Endothelial cell of umbilical vein (primary cell): ENCODE data around the gene AFF4.
"Not testable (repeated sequence)": the region's sequence is repeated elsewhere in the genome, so short reads cannot be mapped to it uniquely, and the experiment has no call there.

ENCODE experiments used
- EZH2 ChIP-seq: IDR thresholded peaks from 2 replicates; pipeline ENCODE4 v1.6.1; 2012; ENCODE audit warnings: borderline replicate concordance, low read depth, mild to moderate bottlenecking, moderate library complexity, low read length, inconsistent platforms; ENCODE audit not compliant: severe bottlenecking
- FOS ChIP-seq: IDR thresholded peaks from 2 replicates; pipeline ENCODE4 v1.6.1; 2011; ENCODE audit warnings: mild to moderate bottlenecking, low read length, moderate library complexity, borderline replicate concordance; ENCODE audit not compliant: insufficient read depth
- GATA2 ChIP-seq: IDR thresholded peaks from 2 replicates; pipeline ENCODE4 v1.7.0; 2011; ENCODE audit warnings: low read depth, mild to moderate bottlenecking, moderate library complexity, mixed read lengths, low read length; ENCODE audit not compliant: insufficient read length, insufficient read depth
- JUN ChIP-seq: IDR thresholded peaks from 2 replicates; pipeline ENCODE4 v1.6.1; 2011; ENCODE audit warnings: borderline replicate concordance, low read depth; ENCODE audit not compliant: insufficient read length, insufficient read depth
- MYC ChIP-seq: IDR thresholded peaks from one replicate; pipeline ENCODE4 v1.6.1; 2011; ENCODE audit warnings: mild to moderate bottlenecking, low read depth, low read length
- POLR2A ChIP-seq: IDR thresholded peaks from 2 replicates; pipeline ENCODE4 v1.6.1; 2012; ENCODE audit warnings: low read depth, mild to moderate bottlenecking, control low read depth, low read length
- POLR2AphosphoS5 ChIP-seq: IDR thresholded peaks from 2 replicates; pipeline ENCODE4 v1.6.1; 2012; ENCODE audit warnings: low read depth, mild to moderate bottlenecking, control low read depth, low read length, moderate library complexity; ENCODE audit not compliant: insufficient read depth
- TF ChIP-seq, protein P1 (sequence below), 2 donors: IDR thresholded peaks; 1 replicate in 1 of 2; 2 replicates in 1 of 2; pipeline ENCODE4 v1.5.1; 2011; ENCODE audit warnings: low read length in 2 of 2, mild to moderate bottlenecking in 2 of 2, moderate library complexity in 2 of 2, control low read depth in 1 of 2, inconsistent platforms in 1 of 2, low read depth in 1 of 2; ENCODE audit not compliant: insufficient read depth in 1 of 2; ENCODE audit errors: extremely low read depth in 1 of 2
- TF ChIP-seq, protein P2 (sequence below): IDR thresholded peaks from 2 replicates; pipeline ENCODE4 v1.6.1; 2011; ENCODE audit not compliant: insufficient read depth, insufficient read length

DNA sequence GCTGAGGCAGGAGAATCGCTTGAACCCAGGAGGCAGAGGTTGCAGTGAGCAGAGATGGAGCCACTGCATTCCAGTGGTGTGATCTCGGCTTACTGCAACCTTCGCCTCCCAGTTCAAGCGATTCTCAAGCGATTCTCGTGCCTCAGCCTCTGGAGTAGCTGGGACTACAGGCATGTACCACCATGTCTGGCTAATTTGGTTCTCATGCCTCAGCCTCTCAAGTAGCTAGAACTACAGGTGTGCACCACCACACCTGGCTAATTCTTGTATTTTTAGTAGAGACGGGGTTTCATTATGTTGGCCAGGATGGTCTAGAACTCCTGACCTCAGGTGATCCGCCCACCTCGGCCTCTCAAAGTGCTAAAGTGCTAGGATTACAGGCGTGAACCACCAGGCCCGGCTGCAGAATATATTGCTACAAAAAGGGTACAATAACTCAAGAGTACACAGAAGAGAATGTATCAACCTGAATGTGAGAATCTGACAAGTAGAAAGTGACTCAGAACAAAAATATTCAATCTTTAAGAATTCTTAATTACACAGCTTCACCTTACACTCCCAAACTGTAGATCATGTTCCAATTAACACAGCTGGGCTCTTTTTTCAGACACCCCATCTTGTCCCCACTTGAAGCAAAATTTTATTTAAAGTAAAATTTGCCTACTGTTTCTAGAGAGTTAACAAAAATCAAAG, 2.2 kb downstream of the AFF4 start:
- TF ChIP-seq, protein P1, sequence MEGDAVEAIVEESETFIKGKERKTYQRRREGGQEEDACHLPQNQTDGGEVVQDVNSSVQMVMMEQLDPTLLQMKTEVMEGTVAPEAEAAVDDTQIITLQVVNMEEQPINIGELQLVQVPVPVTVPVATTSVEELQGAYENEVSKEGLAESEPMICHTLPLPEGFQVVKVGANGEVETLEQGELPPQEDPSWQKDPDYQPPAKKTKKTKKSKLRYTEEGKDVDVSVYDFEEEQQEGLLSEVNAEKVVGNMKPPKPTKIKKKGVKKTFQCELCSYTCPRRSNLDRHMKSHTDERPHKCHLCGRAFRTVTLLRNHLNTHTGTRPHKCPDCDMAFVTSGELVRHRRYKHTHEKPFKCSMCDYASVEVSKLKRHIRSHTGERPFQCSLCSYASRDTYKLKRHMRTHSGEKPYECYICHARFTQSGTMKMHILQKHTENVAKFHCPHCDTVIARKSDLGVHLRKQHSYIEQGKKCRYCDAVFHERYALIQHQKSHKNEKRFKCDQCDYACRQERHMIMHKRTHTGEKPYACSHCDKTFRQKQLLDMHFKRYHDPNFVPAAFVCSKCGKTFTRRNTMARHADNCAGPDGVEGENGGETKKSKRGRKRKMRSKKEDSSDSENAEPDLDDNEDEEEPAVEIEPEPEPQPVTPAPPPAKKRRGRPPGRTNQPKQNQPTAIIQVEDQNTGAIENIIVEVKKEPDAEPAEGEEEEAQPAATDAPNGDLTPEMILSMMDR (IDR thresholded peaks at IDR 0.05; ENCODE audit: extremely low read depth in 1 of 2, insufficient read depth in 1 of 2, low read depth in 1 of 2, low read length in 2 of 2), result not testable (repeated sequence)
- TF ChIP-seq GATA2, POLR2A, MYC, EZH2, POLR2AphosphoS5, JUN, FOS: not testable (repeated sequence)
- TF ChIP-seq, protein P2, sequence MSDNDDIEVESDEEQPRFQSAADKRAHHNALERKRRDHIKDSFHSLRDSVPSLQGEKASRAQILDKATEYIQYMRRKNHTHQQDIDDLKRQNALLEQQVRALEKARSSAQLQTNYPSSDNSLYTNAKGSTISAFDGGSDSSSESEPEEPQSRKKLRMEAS, result not testable (repeated sequence)
